Endometrial microvascular endothelial cells (primary cell): Measurements from ENCODE around the gene GALNT11. TPM values are rescaled to one million over a fixed set of nuclear protein-coding genes. Genes with fewer than 3 reads are reported as not detected.

Experiments used
- total RNA-seq: library from RNA; depleted of rRNA; stranded (reverse); fragments of >200 nt; gene quantifications from one replicate; pipeline ENCODE4 v1.2.3, GENCODE V29; 2015; ENCODE audit errors: inconsistent ontology term

GALNT11 gene
- total RNA-seq, 1 donor from 2014 or later, result 46.0 TPM

Other genes starting within 250 kb of the GALNT11 start
- gene PRKAG2, start 148.6 kb upstream of the GALNT11 start, total RNA-seq, result 67.1 TPM
- not detected for gene GALNTL5, start 69.2 kb upstream of the GALNT11 start, total RNA-seq